Mucosa of descending colon (tissue), 3 donors: Measurements from ENCODE around the gene NEURL1B. TPM values are rescaled to one million over a fixed set of nuclear protein-coding genes. Genes with fewer than 3 reads are reported as not detected.
A peak's percentile ranks its signal among the peaks of the same experiment; 100 is the strongest.

Experiments
- ATAC-seq: fragments of 200-7000 bp; cut with Tn5 transposase; one replicate; pipeline ENCODE4 v1.9.1; 2020; ENCODE audit warnings: mild to moderate bottlenecking, moderate library complexity
- DNase-seq, 3 donors: peaks; one replicate each; pipeline ENCODE4 v3.0.0-alpha.2; 2020
- H3K36me3 ChIP-seq: fragments of 200-600 bp; one replicate; pipeline ENCODE4 v1.8.0; 2021; ENCODE audit warnings: low read depth, mild to moderate bottlenecking
- H3K4me1 ChIP-seq: fragments of 200-600 bp; one replicate; pipeline ENCODE4 v1.8.0; 2021; ENCODE audit warnings: low read depth, mild to moderate bottlenecking
- H3K4me3 ChIP-seq: fragments of 200-600 bp; one replicate; pipeline ENCODE4 v1.8.0; 2021; ENCODE audit warnings: mild to moderate bottlenecking
- H3K9me3 ChIP-seq: fragments of 200-600 bp; one replicate; pipeline ENCODE4 v1.8.0; 2021; ENCODE audit warnings: mild to moderate bottlenecking
- CTCF ChIP-seq: fragments of 200-600 bp; IDR thresholded peaks from one replicate; pipeline ENCODE4 v1.8.0; 2022; ENCODE audit warnings: antibody characterized with exemption, mild to moderate bottlenecking
- intact Hi-C, 2 donors: fragments of 100-400 bp; cut with DNase I in 1 of 2; cut with micrococcal nuclease in 1 of 2; formaldehyde crosslinking; loops; one replicate each; pipeline versions ENCODE4 v1.11.0 to v1.11.1; 2022; cut with DNase I, micrococcal nuclease
- total RNA-seq, 3 donors: library from RNA; stranded (reverse); fragmentation: NEBNext Ultra II Directional in 2 of 3; extraction: Animal tissue kit (Norgen Biotek cat#: 25700) in 2 of 3; gene quantifications; one replicate each; pipeline versions ENCODE4 v1.2.1 to v1.2.4, GENCODE V29; 2021 to 2023
- donor health status: DM: no; HTN: no; CAD: no; lungs with moderate emphysema.
- donor health status: DM: no; HTN: no; CAD: no.
- donor health status: DM: no; HTN: yes; CAD: no.

NEURL1B gene
- total RNA-seq, 3 donors from 2014 or later: 65.7 to 97.6 (median 96.6) TPM

- ATAC-seq (peak; percentile 71), DNase-seq (peak in 1 of 3 donors; percentile 63)
- Histone ChIP-seq H3K9me3 (no peaks in the 10 kb centered on the region), H3K4me1 (peaks cover 16% of the 10 kb centered on the region), H3K4me3 (no peak overlapping the region), H3K36me3 (no peaks in the 10 kb centered on the region)
- TF ChIP-seq CTCF: no peak
- intact Hi-C loops: no loop called here
Measured at GRCh38 chr5:172667786-172668593, 26.9 kb downstream of the NEURL1B start.

GRCh38 chr5:172668594-172669071, 27.6 kb downstream of the NEURL1B start:
- Histone ChIP-seq H3K9me3 (no peaks in the 10 kb centered on the region), H3K4me3 (no peak overlapping the region), H3K36me3 (no peaks in the 10 kb centered on the region), H3K4me1 (peaks cover 21% of the 10 kb centered on the region)
- ATAC-seq: no peak
- DNase-seq: no peak
- intact Hi-C loops: no loop called here
- TF ChIP-seq CTCF: no peak

- TF ChIP-seq CTCF: no peak
- intact Hi-C loops: no loop called here
- H3K4me1 ChIP-seq: peaks cover 28% of the 10 kb centered on the region
- H3K4me3 ChIP-seq: no peak overlapping the region
- ATAC-seq: no peak
- no peak for DNase-seq
- H3K9me3 ChIP-seq: no peaks in the 10 kb centered on the region
- H3K36me3 ChIP-seq: no peaks in the 10 kb centered on the region
Measured at GRCh38 chr5:172669386-172670004, 28.4 kb downstream of the NEURL1B start.

GRCh38 chr5:172670005-172670402, 28.9 kb downstream of the NEURL1B start:
- TF ChIP-seq CTCF: no peak
- ATAC-seq: no peak

GRCh38 chr5:172670444-172670843, 29.4 kb downstream of the NEURL1B start:
- intact Hi-C loops: no loop called here
- DNase-seq (no peak), ATAC-seq (no peak)
- TF ChIP-seq CTCF: no peak
- H3K36me3 ChIP-seq: no peaks in the 10 kb centered on the region
- H3K4me1 ChIP-seq: peaks cover 29% of the 10 kb centered on the region
- no peak overlapping the region for H3K4me3 ChIP-seq
- H3K9me3 ChIP-seq: no peaks in the 10 kb centered on the region

More at GRCh38 chr5:172670005-172670402, 28.9 kb downstream of the NEURL1B start:
- DNase-seq: no peak
- H3K4me1 ChIP-seq: peaks cover 29% of the 10 kb centered on the region
- no peaks in the 10 kb centered on the region for H3K9me3 ChIP-seq
- intact Hi-C loops: no loop called here
- H3K4me3 ChIP-seq: no peak overlapping the region
- H3K36me3 ChIP-seq: no peaks in the 10 kb centered on the region
